GM12874 (cell line): Measurements from ENCODE around the gene OPRL1.

ENCODE experiments used
- TF ChIP-seq, protein P1 (sequence below): IDR thresholded peaks from 2 replicates; pipeline ENCODE4 v1.5.1; 2011; ENCODE audit warnings: low read depth, mild to moderate bottlenecking, control low read depth, low read length, moderate library complexity; ENCODE audit not compliant: insufficient read depth

OPRL1 gene

DNA sequence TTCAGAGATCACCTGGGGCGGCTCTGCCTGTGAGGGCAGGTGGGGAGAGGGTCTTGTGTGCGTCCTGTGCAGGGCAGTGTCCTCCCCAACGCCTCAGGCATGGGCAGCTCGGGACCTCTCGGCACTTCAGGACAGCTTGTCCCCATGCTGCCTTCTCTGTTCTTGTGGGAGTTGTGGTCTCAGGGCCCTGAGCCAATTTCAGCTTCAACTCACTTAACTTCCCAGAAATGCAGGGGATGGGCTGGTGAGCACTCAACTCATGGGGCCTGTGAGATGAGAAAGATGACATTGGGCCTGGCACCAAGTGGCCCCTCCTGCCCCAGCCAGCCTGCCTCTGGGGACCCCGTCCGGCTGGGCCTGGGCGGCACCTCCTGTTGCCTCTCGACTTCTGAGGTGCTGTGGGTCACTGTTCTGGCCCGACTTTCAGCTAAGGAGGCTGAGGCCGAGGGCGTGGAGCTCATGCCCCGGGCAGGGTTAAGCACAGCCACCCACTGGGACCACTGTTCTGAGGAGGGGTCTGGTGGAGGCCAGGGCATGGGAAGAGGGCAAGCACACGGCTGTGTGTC lies 7.3 kb upstream of the OPRL1 start:
- TF ChIP-seq, protein P1, sequence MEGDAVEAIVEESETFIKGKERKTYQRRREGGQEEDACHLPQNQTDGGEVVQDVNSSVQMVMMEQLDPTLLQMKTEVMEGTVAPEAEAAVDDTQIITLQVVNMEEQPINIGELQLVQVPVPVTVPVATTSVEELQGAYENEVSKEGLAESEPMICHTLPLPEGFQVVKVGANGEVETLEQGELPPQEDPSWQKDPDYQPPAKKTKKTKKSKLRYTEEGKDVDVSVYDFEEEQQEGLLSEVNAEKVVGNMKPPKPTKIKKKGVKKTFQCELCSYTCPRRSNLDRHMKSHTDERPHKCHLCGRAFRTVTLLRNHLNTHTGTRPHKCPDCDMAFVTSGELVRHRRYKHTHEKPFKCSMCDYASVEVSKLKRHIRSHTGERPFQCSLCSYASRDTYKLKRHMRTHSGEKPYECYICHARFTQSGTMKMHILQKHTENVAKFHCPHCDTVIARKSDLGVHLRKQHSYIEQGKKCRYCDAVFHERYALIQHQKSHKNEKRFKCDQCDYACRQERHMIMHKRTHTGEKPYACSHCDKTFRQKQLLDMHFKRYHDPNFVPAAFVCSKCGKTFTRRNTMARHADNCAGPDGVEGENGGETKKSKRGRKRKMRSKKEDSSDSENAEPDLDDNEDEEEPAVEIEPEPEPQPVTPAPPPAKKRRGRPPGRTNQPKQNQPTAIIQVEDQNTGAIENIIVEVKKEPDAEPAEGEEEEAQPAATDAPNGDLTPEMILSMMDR: no peak

DNA sequence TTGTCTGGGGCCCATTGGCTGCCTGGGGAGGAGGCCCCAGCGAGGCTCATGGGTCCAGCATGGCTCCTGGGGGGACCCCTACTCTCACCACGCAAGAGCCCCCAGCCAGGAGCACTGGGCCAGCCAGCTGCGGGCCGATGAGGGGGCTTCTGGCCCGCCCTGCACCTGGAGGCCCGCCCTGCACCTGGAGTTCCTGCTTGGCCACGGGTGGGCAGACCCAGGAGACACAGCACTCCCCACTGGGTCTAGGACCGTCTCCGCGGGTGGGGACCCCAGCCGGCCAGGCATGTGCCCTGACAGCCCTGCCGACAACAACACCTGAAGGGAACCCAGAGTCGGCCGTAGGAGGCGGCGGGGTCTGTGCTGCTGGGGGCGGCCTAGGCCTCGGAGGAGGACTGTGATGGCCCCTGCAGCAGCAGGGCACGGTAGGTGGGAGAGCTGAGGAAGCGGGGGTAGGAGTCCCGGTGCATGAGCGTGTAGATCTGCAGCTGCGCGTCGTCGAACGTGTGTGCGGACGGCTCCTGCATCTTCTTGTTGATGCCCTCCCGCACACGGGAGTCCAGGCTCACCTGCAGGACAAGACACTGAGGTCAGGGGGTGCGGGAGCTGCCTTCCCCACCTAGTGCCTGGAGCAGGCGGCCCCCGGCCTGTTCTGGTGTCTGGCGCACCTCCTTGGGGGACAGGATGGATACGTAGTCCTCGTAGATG lies 6.3 kb upstream of the OPRL1 start:
- TF ChIP-seq, protein P1: no peak

DNA sequence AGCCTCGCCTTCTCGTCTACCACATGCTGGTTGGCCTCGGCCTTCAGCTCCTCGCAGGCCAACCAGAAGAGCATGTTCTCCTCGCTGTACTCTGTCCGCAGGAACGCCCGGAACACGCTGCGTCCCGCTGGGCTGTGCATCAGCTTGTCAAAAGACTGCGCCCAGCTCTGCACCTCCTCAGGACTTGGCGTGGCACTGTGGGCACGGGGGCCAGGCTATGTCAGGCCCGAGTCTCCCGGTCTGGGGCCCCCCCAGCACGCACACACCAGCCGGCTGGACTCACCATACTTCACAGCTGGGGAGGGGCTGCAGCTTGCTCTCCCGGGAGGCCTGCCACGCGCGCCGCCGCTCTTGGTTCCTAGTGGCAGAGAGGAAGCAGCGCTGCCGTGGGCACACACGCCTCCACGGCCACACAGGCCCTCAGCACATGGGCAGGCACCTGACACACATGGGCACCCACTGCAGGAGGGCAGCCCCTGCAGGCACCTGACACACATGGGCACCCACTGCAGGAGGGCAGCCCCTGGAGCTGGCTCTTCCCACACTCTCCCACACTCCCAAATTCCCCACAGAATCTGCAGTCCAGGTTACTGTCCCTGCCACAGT lies 5.6 kb upstream of the OPRL1 start:
- TF ChIP-seq, protein P1: no peak

DNA sequence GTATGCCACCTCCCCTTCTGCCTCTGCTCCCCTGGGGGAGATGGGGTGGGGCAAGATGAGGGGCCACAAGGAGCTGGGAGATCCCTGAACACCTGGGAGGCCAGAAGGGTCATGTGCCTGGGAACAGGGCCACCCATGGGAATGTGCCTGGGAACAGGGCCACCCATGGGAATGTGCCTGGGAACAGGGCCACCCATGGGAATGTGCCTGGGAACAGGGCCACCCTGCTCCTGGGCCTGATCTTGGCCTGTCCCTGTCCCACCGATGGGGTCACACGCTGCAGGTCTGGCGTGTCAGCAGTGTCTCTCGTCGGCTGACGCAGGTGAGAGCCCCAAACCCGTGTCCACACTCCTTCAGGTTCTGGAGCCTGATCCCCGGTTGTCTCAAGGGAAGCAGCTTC lies 4.9 kb upstream of the OPRL1 start:
- TF ChIP-seq, protein P1: no peak

DNA sequence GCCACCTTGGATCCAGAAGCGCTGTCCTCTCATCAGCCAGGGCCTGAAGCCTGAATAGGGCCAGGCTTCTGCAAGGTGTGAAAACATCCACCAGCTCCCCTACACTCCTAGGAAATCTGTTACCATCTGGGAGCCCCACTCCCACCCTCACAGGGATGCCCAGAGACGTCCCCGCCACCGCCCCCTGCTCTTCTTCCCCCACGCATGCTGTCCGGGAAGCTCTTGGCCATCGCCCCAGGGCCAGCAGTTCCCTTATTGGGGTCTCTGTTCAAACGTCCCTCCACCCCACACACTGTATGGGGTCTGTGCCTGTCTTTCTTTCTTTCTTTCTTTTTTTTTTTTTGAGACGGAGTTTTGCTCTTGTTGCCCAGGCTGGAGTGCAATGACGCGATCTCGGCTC lies 4.3 kb upstream of the OPRL1 start:
- TF ChIP-seq, protein P1: no peak

DNA sequence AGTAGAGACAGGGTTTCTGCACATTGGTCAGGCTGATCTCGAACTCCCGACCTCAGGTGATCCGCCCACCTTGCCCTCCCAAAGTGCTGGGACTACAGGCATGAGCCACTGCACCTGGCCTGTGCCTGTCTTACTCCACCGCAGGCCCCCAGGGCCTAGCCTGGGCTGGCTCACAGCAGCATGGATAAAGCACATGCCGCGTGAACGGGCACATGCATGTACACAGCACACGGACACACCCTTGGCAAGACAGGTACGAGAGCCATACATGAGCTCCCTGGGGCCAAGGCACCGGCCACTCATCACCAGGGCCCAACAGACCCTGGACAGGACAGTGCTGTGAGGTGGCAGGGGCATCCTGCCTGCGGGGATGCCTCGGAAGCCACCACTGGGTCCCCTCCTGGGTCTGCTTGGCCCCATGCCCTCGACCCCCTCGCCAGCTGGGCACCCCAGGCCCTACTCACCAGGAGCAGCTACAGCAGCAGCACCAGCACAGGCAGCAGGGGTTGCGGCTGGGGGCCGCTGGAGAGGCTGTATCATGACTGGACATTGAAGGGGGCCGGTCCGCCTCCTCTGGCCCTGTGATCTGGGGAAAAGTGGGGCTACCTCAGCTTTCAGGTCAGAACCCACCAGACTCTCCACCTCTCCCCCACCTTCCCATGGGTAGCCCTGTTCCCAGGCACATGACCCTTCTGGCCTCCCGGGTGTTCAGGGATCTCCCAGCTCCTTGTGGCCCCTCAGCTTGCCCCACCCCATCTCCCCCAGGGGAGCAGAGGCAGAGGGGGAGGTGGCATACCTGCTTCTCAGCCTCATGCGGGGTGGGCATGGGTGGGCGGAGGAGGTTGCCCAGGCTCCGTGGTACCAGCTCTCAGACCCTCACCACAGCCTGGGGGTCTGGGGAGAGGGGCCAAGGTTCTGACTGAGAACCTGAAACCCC lies 3.6 kb upstream of the OPRL1 start:
- TF ChIP-seq, protein P1: no peak

DNA sequence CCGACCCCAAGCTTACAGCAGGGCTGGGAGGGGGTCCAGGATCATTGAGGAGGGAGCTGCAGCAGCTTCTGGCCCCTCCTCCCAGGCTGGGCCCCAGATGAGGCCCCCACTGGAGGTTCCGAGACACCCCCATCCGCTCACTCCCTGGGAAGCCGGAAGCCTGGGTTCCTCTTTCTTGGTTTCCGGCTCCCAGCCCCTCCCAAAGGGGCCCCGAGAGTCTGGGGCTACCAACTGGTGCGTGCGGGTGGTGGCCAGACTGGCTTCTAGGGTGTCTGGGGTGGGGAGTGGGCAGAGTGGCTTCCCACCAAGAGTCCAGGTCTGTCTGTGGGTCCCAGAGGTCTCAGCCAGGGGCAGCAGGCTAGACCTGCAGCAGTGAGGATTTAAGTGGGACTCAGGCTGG lies 2.8 kb upstream of the OPRL1 start:
- TF ChIP-seq, protein P1: no peak
